HepG2 (cell line): ENCODE measurements around the gene GPR155. TPM values are rescaled to one million over a fixed set of nuclear protein-coding genes. Genes with fewer than 3 reads are reported as not detected.

Source experiments
- ATAC-seq: fragments of 200-7000 bp; cut with Tn5 transposase; 3 replicates; pipeline ENCODE4 v1.9.1; 2020; ENCODE audit warnings: mild to moderate bottlenecking, moderate library complexity
- BruUV-seq: library from RNA; stranded (reverse); fragments of 400-500 nt; replicated peaks from 2 replicates; lab custom pipeline; 2021; lab: Mats Ljungman, UMichigan
- CTCF ChIA-PET: fragments of 300-600 bp; formaldehyde crosslinking; extraction: SDS; loops from one replicate; lab custom pipeline; 2021; ENCODE audit warnings: low total read pairs, inconsistent platforms, low intra/inter-chr PET ratio; lab: Yijun Ruan, JAX
- POLR2A ChIA-PET: fragments of 350-600 bp; sonication (Branson Sonifier 250); formaldehyde crosslinking; loops from one replicate; lab custom pipeline; 2020; ENCODE audit warnings: antibody characterized with exemption, inconsistent platforms; lab: Yijun Ruan, JAX
- DNase-seq: peaks from one replicate; pipeline ENCODE4 v3.0.0-alpha.2; 2015; ENCODE audit warnings: low spot score
- FAIRE-seq: peaks from 3 replicates; lab custom pipeline; 2011; peaks lifted over from hg19 to GRCh38; lab: Jason Lieb, UNC
- H2AFZ ChIP-seq: one replicate; pipeline ENCODE4 v1.6.1; 2011; ENCODE audit warnings: low read length, inconsistent platforms
- H3K27ac ChIP-seq: fragments of 300-600 bp; 3 replicates; pipeline ENCODE4 v1.8.0; 2011; ENCODE audit warnings: mixed run types, mild to moderate bottlenecking, mixed read lengths, low read length, inconsistent platforms; ENCODE audit not compliant: insufficient read depth; ENCODE audit errors: extremely low read length
- H3K27me3 ChIP-seq, 2 experiments: fragments of 200-600 bp in 1 of 2; 2 replicates in 1 of 2; 3 replicates in 1 of 2; pipeline versions ENCODE4 v1.6.0 to v1.8.0; 2011; ENCODE audit warnings: low read length in 2 of 2, mild to moderate bottlenecking in 2 of 2, moderate library complexity in 2 of 2, inconsistent platforms in 1 of 2; ENCODE audit not compliant: insufficient read depth in 2 of 2, control insufficient read depth in 1 of 2
- H3K36me3 ChIP-seq, 2 experiments: fragments of 200-600 bp in 1 of 2; replicated peaks in 1 of 2; 2 replicates in 1 of 2; 3 replicates in 1 of 2; pipeline versions ENCODE4 v1.5.1 to v1.8.0; 2011; ENCODE audit warnings: low read length in 2 of 2, inconsistent platforms in 1 of 2; ENCODE audit not compliant: insufficient read depth in 2 of 2, control insufficient read depth in 1 of 2
- H3K4me1 ChIP-seq: 2 replicates; pipeline ENCODE4 v1.5.1; 2012; ENCODE audit warnings: low read length, inconsistent platforms; ENCODE audit not compliant: insufficient read depth
- H3K4me2 ChIP-seq: 2 replicates; pipeline ENCODE4 v1.6.0; 2011; ENCODE audit warnings: low read depth, low read length, inconsistent platforms
- H3K4me3 ChIP-seq, 3 experiments: fragments of 200-600 bp in 1 of 3; sonication (generic), shearing (Covaris generic) in 1 of 3; replicated peaks in 1 of 3; 2 replicates each; pipeline ENCODE4 v1.5.1; 2011 to 2016; ENCODE audit warnings: low read length in 3 of 3, inconsistent platforms in 2 of 3, low read depth in 2 of 3, mild to moderate bottlenecking in 2 of 3, control low read depth in 1 of 3, mixed read lengths in 1 of 3; ENCODE audit not compliant: insufficient read depth in 1 of 3
- H3K79me2 ChIP-seq: one replicate; pipeline ENCODE4 v1.6.1; 2011; ENCODE audit warnings: low read length, inconsistent platforms; ENCODE audit not compliant: insufficient read depth
- H3K9ac ChIP-seq: 2 replicates; pipeline ENCODE4 v1.6.0; 2011; ENCODE audit warnings: mild to moderate bottlenecking, low read depth, low read length, inconsistent platforms; ENCODE audit not compliant: insufficient read depth
- H3K9me3 ChIP-seq: 2 replicates; pipeline ENCODE4 v1.5.1; 2012; ENCODE audit warnings: mild to moderate bottlenecking, low read length
- H4K20me1 ChIP-seq: 2 replicates; pipeline ENCODE4 v1.6.0; 2011; ENCODE audit warnings: inconsistent platforms, mild to moderate bottlenecking, low read length, moderate library complexity; ENCODE audit not compliant: insufficient read depth
- DMTF1 ChIP-seq: sonication (generic); formaldehyde crosslinking; IDR thresholded peaks from 2 replicates; pipeline ENCODE4 v1.4.0; 2020; ENCODE audit warnings: mild to moderate bottlenecking, missing genetic modification reagents
- NPAS2 ChIP-seq: sonication (generic); formaldehyde crosslinking; IDR thresholded peaks from 2 replicates; pipeline ENCODE4 v1.8.0; 2022; ENCODE audit warnings: mild to moderate bottlenecking, missing genetic modification reagents, borderline replicate concordance
- ZBTB20 ChIP-seq: sonication (generic); formaldehyde crosslinking; IDR thresholded peaks from 2 replicates; pipeline ENCODE4 v1.8.1; 2023; ENCODE audit warnings: missing genetic modification reagents, low read depth, mild to moderate bottlenecking, borderline replicate concordance
- ZNF326 ChIP-seq: sonication (generic); formaldehyde crosslinking; IDR thresholded peaks from 2 replicates; pipeline ENCODE4 v1.4.0; 2020; ENCODE audit warnings: missing genetic modification reagents, borderline replicate concordance
- ZNF33B ChIP-seq: sonication (generic); formaldehyde crosslinking; IDR thresholded peaks from 2 replicates; pipeline ENCODE4 v1.5.1; 2020; ENCODE audit warnings: mild to moderate bottlenecking, missing genetic modification reagents
- ZNF672 ChIP-seq: sonication (generic); formaldehyde crosslinking; IDR thresholded peaks from 2 replicates; pipeline ENCODE4 v1.8.1; 2022; ENCODE audit warnings: missing genetic modification reagents
- WGBS: methylation state at CpG from one replicate; pipeline ENCODE4 v1.1.6; 2017; ENCODE audit warnings: low lambda C conversion rate; 5-methylcytosine and 5-hydroxymethylcytosine counted together
- in situ Hi-C: cut with HindIII; loops from 2 replicates; pipeline ENCODE4 v1.10.0; 2017; ENCODE audit warnings: low pct_unique_long_range_greater_than_20kb; ENCODE audit not compliant: extremely low pct_ligation_motif_present
- intact Hi-C: fragments of 100-400 bp; cut with micrococcal nuclease; formaldehyde crosslinking; loops from one replicate; pipeline ENCODE4 v1.10.0; 2022; ENCODE audit not compliant: unreplicated experiment
- polyA plus RNA-seq, 8 experiments: library from polyadenylated mRNA; depleted of rRNA in 3 of 8; stranded (reverse) in 7 of 8; unstranded in 1 of 8; fragments of >200 nt; fragmentation: Illumina TruSeq in 4 of 8; extraction: Trizol in 4 of 8; gene quantifications; 2 replicates each; pipeline versions ENCODE4 v1.2.1 to v1.2.3, GENCODE V29; 2011 to 2016; ENCODE audit warnings: low read depth in 4 of 8, missing spikeins in 1 of 8, mixed read lengths in 1 of 8; ENCODE audit not compliant: insufficient read depth in 1 of 8
- total RNA-seq, 5 experiments: library from RNA; depleted of rRNA; stranded (reverse); fragments of >200 nt; fragmentation: Illumina TruSeq; extraction: Trizol; gene quantifications; 2 replicates each; pipeline ENCODE4 v1.2.3, GENCODE V29; 2016; ENCODE audit warnings: low read depth in 1 of 5
- TF ChIP-seq, protein P1 (sequence below): IDR thresholded peaks from 2 replicates; pipeline ENCODE4 v1.6.1; 2016; ENCODE audit warnings: missing compliant biosample characterization, missing genetic modification reagents, borderline replicate concordance
- TF ChIP-seq, protein P2 (sequence below): sonication (generic); formaldehyde crosslinking; IDR thresholded peaks from 2 replicates; pipeline ENCODE4 v1.5.0; 2020; ENCODE audit warnings: mild to moderate bottlenecking, missing genetic modification reagents, moderate library complexity
- TF ChIP-seq, protein P3 (sequence below), 2 experiments: sonication (generic) in 1 of 2; formaldehyde crosslinking in 1 of 2; IDR thresholded peaks; 2 replicates each; pipeline versions ENCODE4 v1.4.0 to v1.6.1; 2018 to 2020; ENCODE audit warnings: missing genetic modification reagents in 2 of 2, borderline replicate concordance in 1 of 2, low read depth in 1 of 2, mild to moderate bottlenecking in 1 of 2, missing biosample characterization in 1 of 2

Gene GPR155
- total and polyA plus RNA-seq, 2 of the 13 experiments (the other 11 are each of a cell fraction or from before 2014, with no cell fraction given): 0.15 to 0.49 TPM

DNA sequence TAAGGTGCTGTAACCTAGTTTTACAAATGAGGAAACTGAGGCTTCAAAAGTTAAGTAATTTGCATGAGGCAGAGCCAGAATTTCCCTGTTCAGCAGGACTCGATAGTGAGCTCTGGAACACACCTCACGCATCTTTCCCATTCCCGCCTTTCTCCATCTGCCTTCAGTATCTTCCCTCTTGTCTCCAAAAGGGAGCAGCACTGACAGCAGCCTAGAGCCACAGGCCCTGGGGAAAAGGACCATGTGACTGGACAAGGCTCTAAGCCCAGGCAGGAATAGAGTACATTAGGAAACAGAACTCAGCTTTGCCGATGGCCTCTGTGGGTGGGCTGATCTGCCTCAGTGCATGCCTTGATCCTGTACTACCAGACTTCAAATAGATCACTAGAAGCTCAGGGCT is 21.5 kb downstream of the GPR155 start:
- no peak overlapping the region for H3K9ac ChIP-seq
- H3K4me3 ChIP-seq: no peak overlapping the region
- no peaks in the 10 kb centered on the region for H3K36me3 ChIP-seq
- no peaks in the 10 kb centered on the region for H3K27me3 ChIP-seq
- H3K9me3 ChIP-seq: no peaks in the 10 kb centered on the region
- H3K4me1 ChIP-seq: no peaks in the 10 kb centered on the region
- ChIA-PET CTCF (no interaction called here), POLR2A (no interaction called here)
- no peak for TF ChIP-seq ZNF672 (CRISPR knock-in tag)
- TF ChIP-seq, protein P1, sequence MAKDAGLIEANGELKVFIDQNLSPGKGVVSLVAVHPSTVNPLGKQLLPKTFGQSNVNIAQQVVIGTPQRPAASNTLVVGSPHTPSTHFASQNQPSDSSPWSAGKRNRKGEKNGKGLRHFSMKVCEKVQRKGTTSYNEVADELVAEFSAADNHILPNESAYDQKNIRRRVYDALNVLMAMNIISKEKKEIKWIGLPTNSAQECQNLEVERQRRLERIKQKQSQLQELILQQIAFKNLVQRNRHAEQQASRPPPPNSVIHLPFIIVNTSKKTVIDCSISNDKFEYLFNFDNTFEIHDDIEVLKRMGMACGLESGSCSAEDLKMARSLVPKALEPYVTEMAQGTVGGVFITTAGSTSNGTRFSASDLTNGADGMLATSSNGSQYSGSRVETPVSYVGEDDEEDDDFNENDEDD (CRISPR knock-in tag): peak; percentile 26; the same call in 1 of the 2 replicates
- TF ChIP-seq, protein P2, sequence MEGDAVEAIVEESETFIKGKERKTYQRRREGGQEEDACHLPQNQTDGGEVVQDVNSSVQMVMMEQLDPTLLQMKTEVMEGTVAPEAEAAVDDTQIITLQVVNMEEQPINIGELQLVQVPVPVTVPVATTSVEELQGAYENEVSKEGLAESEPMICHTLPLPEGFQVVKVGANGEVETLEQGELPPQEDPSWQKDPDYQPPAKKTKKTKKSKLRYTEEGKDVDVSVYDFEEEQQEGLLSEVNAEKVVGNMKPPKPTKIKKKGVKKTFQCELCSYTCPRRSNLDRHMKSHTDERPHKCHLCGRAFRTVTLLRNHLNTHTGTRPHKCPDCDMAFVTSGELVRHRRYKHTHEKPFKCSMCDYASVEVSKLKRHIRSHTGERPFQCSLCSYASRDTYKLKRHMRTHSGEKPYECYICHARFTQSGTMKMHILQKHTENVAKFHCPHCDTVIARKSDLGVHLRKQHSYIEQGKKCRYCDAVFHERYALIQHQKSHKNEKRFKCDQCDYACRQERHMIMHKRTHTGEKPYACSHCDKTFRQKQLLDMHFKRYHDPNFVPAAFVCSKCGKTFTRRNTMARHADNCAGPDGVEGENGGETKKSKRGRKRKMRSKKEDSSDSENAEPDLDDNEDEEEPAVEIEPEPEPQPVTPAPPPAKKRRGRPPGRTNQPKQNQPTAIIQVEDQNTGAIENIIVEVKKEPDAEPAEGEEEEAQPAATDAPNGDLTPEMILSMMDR (CRISPR knock-in tag): peak; percentile 29; the same call in 1 of the 2 replicates
- ATAC-seq (peak; percentile 88), FAIRE-seq (no peak), DNase-seq (peak; percentile 32)
- intact Hi-C loops (no loop called here), in situ Hi-C loops (no loop called here)
- no peak overlapping the region for H3K4me2 ChIP-seq
- no peak overlapping the region for H2AFZ ChIP-seq
- 0 out of 2 replicates have a peak, but pooled peaks cover 4% of the 10 kb centered on the region for H4K20me1 ChIP-seq
- no TSS peak for BruUV-seq
- H3K79me2 ChIP-seq: no peaks in the 10 kb centered on the region
- WGBS: 15% methylated on average over 4 of the region's 4 CpGs
- H3K27ac ChIP-seq: no peak overlapping the region

DNA sequence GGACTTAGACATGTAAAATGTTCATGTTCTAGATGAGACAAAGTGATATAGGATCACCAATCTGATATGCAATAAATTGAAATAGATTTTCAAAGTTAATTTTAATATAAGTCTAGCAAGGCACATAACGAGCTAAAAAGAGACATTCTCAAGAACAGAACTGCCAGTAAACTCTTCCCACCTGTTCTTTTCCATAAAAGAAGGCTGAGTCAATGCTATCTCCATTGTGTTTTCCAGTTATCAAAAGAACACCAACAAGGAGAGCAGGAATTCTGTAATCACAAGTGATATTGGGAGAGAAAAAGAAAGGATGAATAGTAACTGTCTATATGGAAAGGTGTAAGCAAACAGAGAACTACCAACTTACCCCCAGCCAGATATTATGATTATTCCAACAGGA is 25.6 kb downstream of the GPR155 start:
- 2% methylated on average over 1 of the region's 1 CpG for WGBS
- Histone ChIP-seq H2AFZ (no peak overlapping the region), H3K4me2 (no peak overlapping the region), H3K27me3 (no peaks in the 10 kb centered on the region), H3K4me1 (no peaks in the 10 kb centered on the region), H3K27ac (no peak overlapping the region), H4K20me1 (0 out of 2 replicates have a peak, but pooled peaks cover 4% of the 10 kb centered on the region), H3K36me3 (no peaks in the 10 kb centered on the region), H3K9ac (no peak overlapping the region), H3K9me3 (no peaks in the 10 kb centered on the region), H3K4me3 (no peak overlapping the region), H3K79me2 (no peaks in the 10 kb centered on the region)
- in situ Hi-C loops: loop anchor here (5.0 kb wide), 1 partner anchor 226 kb away; no protein-coding TSS in a partner anchor
- no TSS peak for BruUV-seq
- TF ChIP-seq NPAS2 (CRISPR knock-in tag) (no peak), DMTF1 (CRISPR knock-in tag) (no peak), ZNF33B (CRISPR knock-in tag) (no peak), ZNF326 (CRISPR knock-in tag) (no peak), ZBTB20 (no peak)
- TF ChIP-seq, protein P3, sequence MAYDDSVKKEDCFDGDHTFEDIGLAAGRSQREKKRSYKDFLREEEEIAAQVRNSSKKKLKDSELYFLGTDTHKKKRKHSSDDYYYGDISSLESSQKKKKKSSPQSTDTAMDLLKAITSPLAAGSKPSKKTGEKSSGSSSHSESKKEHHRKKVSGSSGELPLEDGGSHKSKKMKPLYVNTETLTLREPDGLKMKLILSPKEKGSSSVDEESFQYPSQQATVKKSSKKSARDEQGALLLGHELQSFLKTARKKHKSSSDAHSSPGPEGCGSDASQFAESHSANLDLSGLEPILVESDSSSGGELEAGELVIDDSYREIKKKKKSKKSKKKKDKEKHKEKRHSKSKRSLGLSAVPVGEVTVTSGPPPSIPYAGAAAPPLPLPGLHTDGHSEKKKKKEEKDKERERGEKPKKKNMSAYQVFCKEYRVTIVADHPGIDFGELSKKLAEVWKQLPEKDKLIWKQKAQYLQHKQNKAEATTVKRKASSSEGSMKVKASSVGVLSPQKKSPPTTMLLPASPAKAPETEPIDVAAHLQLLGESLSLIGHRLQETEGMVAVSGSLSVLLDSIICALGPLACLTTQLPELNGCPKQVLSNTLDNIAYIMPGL (CRISPR knock-in tag; IDR thresholded peaks at IDR 0.05; ENCODE audit: borderline replicate concordance in 1 of 2, low read depth in 1 of 2): no peak
- CTCF ChIA-PET: interaction anchor here (3.2 kb wide), 1 partner anchor 86 kb away, joined by 15 read pairs; no protein-coding TSS in a partner anchor
- intact Hi-C loops: no loop called here
- ATAC-seq: no peak
- no peak for DNase-seq
- no peak for FAIRE-seq
- POLR2A ChIA-PET: no interaction called here
